Neuronal stem cell (in vitro differentiated cells): ENCODE measurements around the gene LRRD1.
"Not testable (repeated sequence)": the region's sequence is repeated elsewhere in the genome, so short reads cannot be mapped to it uniquely, and the experiment has no call there.

ENCODE experiments used
- DNase-seq: peaks from one replicate; pipeline ENCODE4 v3.0.0-alpha.2; 2013; ENCODE audit warnings: low spot score
- H2AFZ ChIP-seq: one replicate; pipeline ENCODE4 v1.6.1; 2013; ENCODE audit warnings: mild to moderate bottlenecking, low read length, inconsistent platforms
- H2AK5ac ChIP-seq: 2 replicates; pipeline ENCODE4 v1.6.1; 2013; ENCODE audit warnings: low read depth, mild to moderate bottlenecking, inconsistent platforms, low read length, moderate library complexity, mixed read lengths
- H2BK120ac ChIP-seq: 2 replicates; pipeline ENCODE4 v1.6.1; 2013; ENCODE audit warnings: low read depth, mild to moderate bottlenecking, inconsistent platforms, low read length, moderate library complexity, mixed read lengths
- H2BK12ac ChIP-seq: one replicate; pipeline ENCODE4 v1.6.1; 2013; ENCODE audit warnings: low read length, inconsistent platforms
- H2BK15ac ChIP-seq: 2 replicates; pipeline ENCODE4 v1.6.1; 2013; ENCODE audit warnings: mild to moderate bottlenecking, low read length, inconsistent platforms, mixed read lengths
- H2BK5ac ChIP-seq: one replicate; pipeline ENCODE4 v1.6.1; 2013; ENCODE audit warnings: inconsistent platforms, mild to moderate bottlenecking, low read length, moderate library complexity
- H3K14ac ChIP-seq: one replicate; pipeline ENCODE4 v1.6.1; 2013; ENCODE audit warnings: low read length, inconsistent platforms
- H3K18ac ChIP-seq: 2 replicates; pipeline ENCODE4 v1.6.1; 2013; ENCODE audit warnings: low read length, inconsistent platforms
- H3K23ac ChIP-seq: 2 replicates; pipeline ENCODE4 v1.6.1; 2013; ENCODE audit warnings: low read depth, mild to moderate bottlenecking, mixed read lengths, low read length, inconsistent platforms; ENCODE audit not compliant: poor library complexity
- H3K27ac ChIP-seq: replicated peaks from 3 replicates; pipeline ENCODE4 v1.5.1; 2013; ENCODE audit warnings: low read length, inconsistent platforms
- H3K27me3 ChIP-seq, 3 experiments: 2 replicates each; pipeline ENCODE4 v1.6.1; 2013; ENCODE audit warnings: low read length in 3 of 3, mild to moderate bottlenecking in 2 of 3, inconsistent platforms in 1 of 3, low read depth in 1 of 3, mixed read lengths in 1 of 3, moderate library complexity in 1 of 3; ENCODE audit not compliant: control insufficient read depth in 3 of 3, insufficient read depth in 3 of 3
- H3K36me3 ChIP-seq, 2 donors: replicated peaks in 1 of 2; 2 replicates each; pipeline ENCODE4 v1.6.1; 2013; ENCODE audit warnings: low read length in 2 of 2; ENCODE audit not compliant: control insufficient read depth in 2 of 2, insufficient read depth in 2 of 2
- H3K4ac ChIP-seq: 2 replicates; pipeline ENCODE4 v1.6.1; 2013; ENCODE audit warnings: inconsistent platforms, mild to moderate bottlenecking, low read length, moderate library complexity
- H3K4me1 ChIP-seq, 2 donors: 1 replicate in 1 of 2; 2 replicates in 1 of 2; pipeline ENCODE4 v1.6.1; 2013; ENCODE audit warnings: low read length in 2 of 2, low read depth in 1 of 2; ENCODE audit not compliant: control insufficient read depth in 2 of 2, insufficient read depth in 1 of 2
- H3K4me2 ChIP-seq: one replicate; pipeline ENCODE4 v1.6.1; 2013; ENCODE audit warnings: mild to moderate bottlenecking, low read length, inconsistent platforms; ENCODE audit not compliant: insufficient read depth, poor library complexity, severe bottlenecking
- H3K4me3 ChIP-seq, 2 donors: 2 replicates each; pipeline ENCODE4 v1.5.1; 2013; ENCODE audit warnings: low read length in 2 of 2, mild to moderate bottlenecking in 2 of 2, inconsistent platforms in 1 of 2, moderate library complexity in 1 of 2
- H3K79me1 ChIP-seq: one replicate; pipeline ENCODE4 v1.6.1; 2013; ENCODE audit warnings: low read depth, mild to moderate bottlenecking, inconsistent platforms, low read length, moderate library complexity
- H3K9ac ChIP-seq: one replicate; pipeline ENCODE4 v1.6.1; 2013; ENCODE audit warnings: mild to moderate bottlenecking, low read depth, low read length, inconsistent platforms; ENCODE audit not compliant: poor library complexity
- H3K9me3 ChIP-seq, 2 donors: replicated peaks in 1 of 2; 2 replicates each; pipeline versions ENCODE3 to v1.6.1; 2013; ENCODE audit warnings: low read length in 2 of 2, mild to moderate bottlenecking in 2 of 2, inconsistent platforms in 1 of 2, low read depth in 1 of 2, mixed read lengths in 1 of 2, moderate library complexity in 1 of 2; ENCODE audit not compliant: control insufficient read depth in 2 of 2, insufficient read depth in 1 of 2
- H4K8ac ChIP-seq: one replicate; pipeline ENCODE4 v1.6.1; 2013; ENCODE audit warnings: low read depth, mild to moderate bottlenecking, inconsistent platforms, low read length, moderate library complexity
- H4K91ac ChIP-seq: one replicate; pipeline ENCODE4 v1.6.1; 2013; ENCODE audit warnings: low read length, low read depth, mild to moderate bottlenecking, inconsistent platforms; ENCODE audit not compliant: poor library complexity
- WGBS, 2 donors: extraction: QIAGEN DNeasy Blood & Tissue Kit; methylation state at CpG; one replicate each; pipeline ENCODE4 v1.1.7; 2013; ENCODE audit warnings: missing lambda C conversion rate in 2 of 2, mixed read lengths in 1 of 2; ENCODE audit not compliant: insufficient read length in 2 of 2, insufficient replicate concordance in 1 of 2; ENCODE audit errors: extremely low coverage in 2 of 2; 5-methylcytosine and 5-hydroxymethylcytosine counted together

The LRRD1 gene

DNA sequence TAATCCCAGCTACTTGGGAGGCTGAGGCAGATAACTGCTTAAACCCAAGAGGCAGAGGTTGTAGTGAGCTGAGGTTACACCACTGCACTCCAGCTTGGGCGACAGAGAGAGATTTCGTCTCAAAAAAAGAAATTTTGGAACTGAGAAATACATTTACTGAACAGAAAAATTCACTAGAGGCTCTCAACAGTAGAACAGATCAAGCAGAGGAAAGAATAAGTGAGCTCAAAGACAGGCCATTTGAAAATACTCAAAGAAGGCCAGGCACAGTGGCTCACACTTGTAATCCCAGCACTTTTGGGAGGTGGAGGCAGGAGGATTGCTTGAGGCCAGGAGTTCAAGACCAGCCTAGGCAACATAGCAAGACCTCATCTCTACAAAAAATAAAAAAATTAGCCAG is 9.4 kb downstream of the LRRD1 start:
- H2AK5ac ChIP-seq, H2BK12ac ChIP-seq, H2AFZ ChIP-seq, H3K4ac ChIP-seq, H3K27ac ChIP-seq, H3K27me3 ChIP-seq, H2BK5ac ChIP-seq, H3K4me1 ChIP-seq, H3K23ac ChIP-seq, H3K79me1 ChIP-seq, H3K9me3 ChIP-seq, H3K36me3 ChIP-seq, H2BK15ac ChIP-seq, H4K8ac ChIP-seq, H2BK120ac ChIP-seq, H3K4me2 ChIP-seq, H3K9ac ChIP-seq, H3K14ac ChIP-seq, H4K91ac ChIP-seq, H3K4me3 ChIP-seq, DNase-seq, H3K18ac ChIP-seq: not testable (repeated sequence)
- WGBS, 2 donors: no CpG with 5 or more reads among the region's 2 CpGs

DNA sequence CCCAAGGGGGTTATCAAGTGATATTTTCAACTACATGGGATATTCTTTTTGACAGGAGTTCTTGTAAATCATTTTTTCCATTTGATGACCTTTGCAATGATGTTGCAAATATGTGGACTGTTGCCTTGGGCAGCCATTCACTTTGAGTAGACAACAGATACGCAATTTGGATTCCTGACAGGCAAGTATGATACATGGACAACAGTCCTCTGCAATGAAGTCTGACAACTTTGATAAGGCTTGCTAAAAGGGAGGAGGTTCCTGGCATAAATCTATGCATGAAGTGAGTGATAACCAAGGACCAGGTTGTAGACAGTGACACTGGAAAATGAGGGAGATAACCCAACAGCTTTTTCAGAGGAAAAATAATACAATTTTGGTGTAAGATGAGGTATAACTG is 17.7 kb downstream of the LRRD1 start:
- WGBS, 2 donors: no CpG with 5 or more reads among the region's 1 CpG
- H4K91ac ChIP-seq: no peak overlapping the region

DNA sequence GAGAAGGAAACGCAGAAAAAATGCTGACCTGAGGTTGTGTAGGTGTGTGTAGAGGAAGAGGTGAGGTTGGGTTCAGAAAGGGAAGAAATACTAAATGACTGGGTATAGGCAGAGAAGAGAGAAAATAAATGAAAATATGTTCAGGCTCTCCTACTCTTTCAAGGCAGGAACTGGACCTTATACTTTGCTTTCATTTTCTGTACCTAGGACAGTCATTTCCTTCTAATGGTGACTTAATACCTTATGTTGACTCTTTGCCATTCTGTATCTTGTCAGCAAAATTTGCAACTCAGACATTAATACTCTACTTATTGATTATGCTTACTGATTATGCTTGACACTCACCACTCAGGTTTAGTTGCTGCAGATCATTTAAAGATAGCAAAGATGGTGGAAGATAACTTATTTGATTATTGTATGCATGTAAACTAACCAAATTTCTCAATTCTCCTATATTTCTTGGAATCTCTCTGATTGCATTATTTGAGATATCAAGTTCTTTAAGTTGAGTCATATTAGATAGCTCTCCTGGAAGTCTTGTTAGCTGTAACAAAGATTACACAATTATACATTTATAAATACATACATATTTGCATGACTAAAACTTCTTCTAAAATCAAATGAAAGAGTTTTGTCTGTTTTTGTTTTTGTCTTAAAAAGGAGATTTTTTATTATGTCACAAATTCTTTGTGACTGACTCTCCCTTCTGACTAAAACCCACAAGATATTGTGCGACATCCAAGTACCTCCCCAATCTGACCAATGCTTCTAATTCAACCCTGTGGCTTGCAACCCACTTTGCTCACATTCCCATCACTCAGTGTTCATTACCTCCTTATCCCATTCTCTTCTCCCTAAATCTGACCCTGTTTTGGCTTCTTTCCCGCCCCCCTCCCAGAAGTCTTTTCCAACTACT is 20.0 kb downstream of the LRRD1 start:
- Histone ChIP-seq H3K4me3 (no peak overlapping the region), H2BK120ac (no peak overlapping the region)
- WGBS, 2 donors: no CpG with 5 or more reads among the region's 3 CpGs

More for the DNA sequence above, 17.7 kb downstream of the LRRD1 start:
- Histone ChIP-seq H3K4me1 (no peaks in the 10 kb centered on the region), H2BK15ac (no peak overlapping the region), H3K79me1 (no peaks in the 10 kb centered on the region), H2AK5ac (no peak overlapping the region), H2BK120ac (no peak overlapping the region), H2BK5ac (no peak overlapping the region), H4K8ac (no peak overlapping the region), H3K9ac (no peak overlapping the region), H3K14ac (no peak overlapping the region), H3K36me3 (no peaks in the 10 kb centered on the region), H3K27ac (no peak overlapping the region), H3K4ac (no peak overlapping the region), H3K4me2 (no peak overlapping the region), H3K27me3 (no peaks in the 10 kb centered on the region), H3K4me3 (no peak overlapping the region), H3K9me3 (no peaks in the 10 kb centered on the region), H3K18ac (no peak overlapping the region), H3K23ac (no peak overlapping the region), H2AFZ (no peak overlapping the region), H2BK12ac (no peak overlapping the region)
- no peak for DNase-seq

DNA sequence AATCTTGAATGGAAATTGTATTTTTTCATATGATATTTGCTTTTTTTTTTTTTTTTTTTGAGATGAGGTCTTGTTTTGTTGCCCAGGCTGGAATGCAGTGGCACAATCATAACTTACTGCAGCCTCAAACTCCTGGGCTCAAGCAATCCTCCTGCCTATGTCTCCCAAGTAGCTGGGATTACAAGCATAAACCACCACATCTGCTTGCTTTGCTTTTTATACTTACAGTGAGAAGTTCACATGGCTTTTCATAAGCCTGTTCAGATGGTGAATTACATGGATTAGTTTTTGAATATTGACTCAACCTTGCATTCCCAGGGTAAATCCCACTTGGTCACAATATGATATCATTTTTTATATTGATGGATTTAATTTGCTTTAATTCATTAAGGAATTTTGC is 22.0 kb downstream of the LRRD1 start:
- Histone ChIP-seq H3K4me3 (no peak overlapping the region), H3K27me3 (no peaks in the 10 kb centered on the region), H2BK5ac (no peak overlapping the region), H3K79me1 (no peaks in the 10 kb centered on the region), H3K14ac (no peak overlapping the region), H2BK12ac (no peak overlapping the region), H2AFZ (no peak overlapping the region), H3K9me3 (no peaks in the 10 kb centered on the region), H2BK15ac (no peak overlapping the region), H2BK120ac (no peak overlapping the region), H3K36me3 (no peaks in the 10 kb centered on the region), H2AK5ac (no peak overlapping the region), H3K18ac (no peak overlapping the region), H4K91ac (no peak overlapping the region), H4K8ac (no peak overlapping the region), H3K4ac (no peak overlapping the region), H3K4me1 (no peaks in the 10 kb centered on the region), H3K9ac (no peak overlapping the region), H3K27ac (no peak overlapping the region), H3K4me2 (no peak overlapping the region), H3K23ac (no peak overlapping the region)
- DNase-seq: no peak

More for the DNA sequence above, 20.0 kb downstream of the LRRD1 start:
- DNase-seq: no peak
- no peak overlapping the region for H2AFZ ChIP-seq
- no peak overlapping the region for H2BK15ac ChIP-seq
- H3K14ac ChIP-seq: no peak overlapping the region
- H3K23ac ChIP-seq: no peak overlapping the region
- H3K4ac ChIP-seq: no peak overlapping the region
- no peak overlapping the region for H3K4me2 ChIP-seq
- H2BK12ac ChIP-seq: no peak overlapping the region
- no peak overlapping the region for H3K9ac ChIP-seq
- no peaks in the 10 kb centered on the region for H3K79me1 ChIP-seq
- H3K27me3 ChIP-seq: no peaks in the 10 kb centered on the region
- no peak overlapping the region for H2BK5ac ChIP-seq
- H4K8ac ChIP-seq: no peak overlapping the region
- H3K4me1 ChIP-seq: no peaks in the 10 kb centered on the region
- no peak overlapping the region for H3K27ac ChIP-seq
- H3K36me3 ChIP-seq: no peaks in the 10 kb centered on the region
- H4K91ac ChIP-seq: no peak overlapping the region
- no peak overlapping the region for H2AK5ac ChIP-seq
- H3K9me3 ChIP-seq: no peaks in the 10 kb centered on the region
- H3K18ac ChIP-seq: no peak overlapping the region
